Peyer's patch (tissue), 4 donors: Measurements from ENCODE around the gene KCNA2.

Source experiments
- POLR2A ChIP-seq, 2 donors: fragments of 450-650 bp; IDR thresholded peaks; one replicate each; pipeline ENCODE4 v1.5.1; 2017; ENCODE audit warnings: antibody characterized with exemption in 2 of 2, mild to moderate bottlenecking in 2 of 2, moderate library complexity in 2 of 2
- TF ChIP-seq, protein P1 (sequence below), 6 experiments: fragments of 450-650 bp in 4 of 6; fragments of 200-600 bp in 2 of 6; sonication (generic) in 1 of 6; IDR thresholded peaks; one replicate each; pipeline ENCODE4 v1.5.1; 2017 to 2019; ENCODE audit warnings: antibody characterized with exemption in 6 of 6, mild to moderate bottlenecking in 3 of 6, moderate library complexity in 1 of 6

DNA sequence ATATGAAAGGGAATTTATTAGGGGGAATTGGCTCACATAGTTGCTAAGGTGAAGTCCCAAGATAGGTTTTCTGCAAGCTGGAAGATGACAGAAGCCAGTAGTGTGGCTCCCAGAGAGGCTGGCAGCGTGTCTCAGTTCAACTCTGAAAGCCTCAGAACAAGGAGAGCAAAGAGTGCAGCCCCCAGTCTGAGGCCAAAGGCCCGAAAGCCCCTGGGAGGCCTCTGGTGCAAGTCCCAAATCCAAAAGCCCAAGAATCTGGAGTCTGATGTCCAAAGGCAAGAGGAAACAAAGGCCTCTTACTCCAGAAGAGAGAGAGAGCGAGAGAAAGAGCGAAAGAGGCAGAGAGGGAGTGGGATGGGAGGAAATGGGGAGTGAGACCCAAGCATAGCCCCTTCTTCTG, 18.3 kb downstream of the KCNA2 start:
- TF ChIP-seq, protein P1, sequence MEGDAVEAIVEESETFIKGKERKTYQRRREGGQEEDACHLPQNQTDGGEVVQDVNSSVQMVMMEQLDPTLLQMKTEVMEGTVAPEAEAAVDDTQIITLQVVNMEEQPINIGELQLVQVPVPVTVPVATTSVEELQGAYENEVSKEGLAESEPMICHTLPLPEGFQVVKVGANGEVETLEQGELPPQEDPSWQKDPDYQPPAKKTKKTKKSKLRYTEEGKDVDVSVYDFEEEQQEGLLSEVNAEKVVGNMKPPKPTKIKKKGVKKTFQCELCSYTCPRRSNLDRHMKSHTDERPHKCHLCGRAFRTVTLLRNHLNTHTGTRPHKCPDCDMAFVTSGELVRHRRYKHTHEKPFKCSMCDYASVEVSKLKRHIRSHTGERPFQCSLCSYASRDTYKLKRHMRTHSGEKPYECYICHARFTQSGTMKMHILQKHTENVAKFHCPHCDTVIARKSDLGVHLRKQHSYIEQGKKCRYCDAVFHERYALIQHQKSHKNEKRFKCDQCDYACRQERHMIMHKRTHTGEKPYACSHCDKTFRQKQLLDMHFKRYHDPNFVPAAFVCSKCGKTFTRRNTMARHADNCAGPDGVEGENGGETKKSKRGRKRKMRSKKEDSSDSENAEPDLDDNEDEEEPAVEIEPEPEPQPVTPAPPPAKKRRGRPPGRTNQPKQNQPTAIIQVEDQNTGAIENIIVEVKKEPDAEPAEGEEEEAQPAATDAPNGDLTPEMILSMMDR (IDR thresholded peaks at IDR 0.05), result no peak
- TF ChIP-seq POLR2A (IDR thresholded peaks at IDR 0.05), result no peak
